Activated B cell treated with CpG ODN at 0.5 μM for 24 hours (primary cell): ENCODE measurements around the gene ARL6IP6. TPM values are rescaled to one million over a fixed set of nuclear protein-coding genes. Genes with fewer than 3 reads are reported as not detected.

Experiments used
- ATAC-seq: fragments of 200-7000 bp; cut with Tn5 transposase; one replicate; pipeline ENCODE4 v1.10.0; 2021; ENCODE audit warnings: low read depth, mild to moderate bottlenecking, moderate library complexity
- CTCF ChIA-PET: fragments of 350-600 bp; sonication (Branson Sonifier 250); formaldehyde crosslinking; loops from one replicate; lab custom pipeline; 2021; ENCODE audit warnings: antibody characterized with exemption; lab: Charles Lee
- POLR2A ChIA-PET: fragments of 350-600 bp; sonication (Branson Sonifier 250); formaldehyde crosslinking; loops from one replicate; lab custom pipeline; 2021; ENCODE audit warnings: antibody characterized with exemption; lab: Charles Lee
- DNase-seq: peaks from one replicate; pipeline ENCODE4 v3.0.0; 2022
- H3K27ac Mint-ChIP-seq: one replicate; pipeline ENCODE4 v1.8.0; 2020; ENCODE audit warnings: mixed read lengths
- H3K27me3 Mint-ChIP-seq: one replicate; pipeline ENCODE4 v1.8.0; 2021; ENCODE audit warnings: mixed read lengths
- H3K36me3 Mint-ChIP-seq: one replicate; pipeline ENCODE4 v1.8.0; 2021; ENCODE audit warnings: low read depth, mixed read lengths
- H3K4me1 Mint-ChIP-seq: one replicate; pipeline ENCODE4 v1.8.0; 2021; ENCODE audit warnings: mixed read lengths
- H3K4me3 Mint-ChIP-seq: one replicate; pipeline ENCODE4 v1.8.0; 2020; ENCODE audit warnings: mild to moderate bottlenecking, mixed read lengths
- H3K9me3 Mint-ChIP-seq: one replicate; pipeline ENCODE4 v1.8.0; 2020; ENCODE audit warnings: mixed read lengths
- intact Hi-C: fragments of 100-400 bp; cut with micrococcal nuclease; formaldehyde crosslinking; loops from one replicate; pipeline ENCODE4 v1.15.1; 2024
- total RNA-seq: library from RNA; stranded (reverse); gene quantifications from 2 replicates; pipeline ENCODE4 v1.2.3, GENCODE V29; 2022
- TF ChIP-seq, protein P1 (sequence below): fragments of 200-600 bp; IDR thresholded peaks from one replicate; pipeline ENCODE4 v1.8.0; 2022; ENCODE audit warnings: antibody characterized with exemption, mild to moderate bottlenecking

Gene ARL6IP6
- total RNA-seq, 1 donor from 2014 or later = 13.4 TPM

DNA sequence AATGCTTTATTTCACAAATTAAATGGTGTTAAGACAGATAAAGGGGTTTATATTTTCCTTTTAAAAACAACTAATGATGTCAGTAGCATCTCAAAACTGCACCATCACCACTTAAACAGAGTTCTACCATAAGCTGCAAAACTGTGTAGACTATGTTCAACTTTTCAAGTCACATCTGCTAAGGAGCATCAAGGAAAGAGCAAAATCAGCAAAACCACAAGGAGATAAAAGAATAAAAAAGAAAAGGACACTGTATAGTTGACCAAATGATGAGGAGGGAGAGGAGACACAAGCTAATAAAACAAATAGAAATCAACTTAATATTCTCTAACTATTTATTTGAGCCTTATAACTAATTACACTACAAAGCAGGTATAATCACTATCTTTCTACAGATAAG is 35.0 kb upstream of the ARL6IP6 start:
- Mint-ChIP-seq H3K27me3 (no peaks in the 10 kb centered on the region), H3K9me3 (no peaks in the 10 kb centered on the region), H3K36me3 (peaks cover 72% of the 10 kb centered on the region), H3K4me3 (no peak overlapping the region), H3K4me1 (no peaks in the 10 kb centered on the region), H3K27ac (no peak overlapping the region)
- intact Hi-C loops = no loop called here
- ChIA-PET CTCF (no interaction called here), POLR2A (no interaction called here)
- TF ChIP-seq, protein P1, sequence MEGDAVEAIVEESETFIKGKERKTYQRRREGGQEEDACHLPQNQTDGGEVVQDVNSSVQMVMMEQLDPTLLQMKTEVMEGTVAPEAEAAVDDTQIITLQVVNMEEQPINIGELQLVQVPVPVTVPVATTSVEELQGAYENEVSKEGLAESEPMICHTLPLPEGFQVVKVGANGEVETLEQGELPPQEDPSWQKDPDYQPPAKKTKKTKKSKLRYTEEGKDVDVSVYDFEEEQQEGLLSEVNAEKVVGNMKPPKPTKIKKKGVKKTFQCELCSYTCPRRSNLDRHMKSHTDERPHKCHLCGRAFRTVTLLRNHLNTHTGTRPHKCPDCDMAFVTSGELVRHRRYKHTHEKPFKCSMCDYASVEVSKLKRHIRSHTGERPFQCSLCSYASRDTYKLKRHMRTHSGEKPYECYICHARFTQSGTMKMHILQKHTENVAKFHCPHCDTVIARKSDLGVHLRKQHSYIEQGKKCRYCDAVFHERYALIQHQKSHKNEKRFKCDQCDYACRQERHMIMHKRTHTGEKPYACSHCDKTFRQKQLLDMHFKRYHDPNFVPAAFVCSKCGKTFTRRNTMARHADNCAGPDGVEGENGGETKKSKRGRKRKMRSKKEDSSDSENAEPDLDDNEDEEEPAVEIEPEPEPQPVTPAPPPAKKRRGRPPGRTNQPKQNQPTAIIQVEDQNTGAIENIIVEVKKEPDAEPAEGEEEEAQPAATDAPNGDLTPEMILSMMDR = no peak
- DNase-seq (no peak), ATAC-seq (no peak)

- Mint-ChIP-seq H3K4me1 (no peaks in the 10 kb centered on the region), H3K4me3 (no peak overlapping the region), H3K27ac (no peak overlapping the region), H3K36me3 (peaks cover 59% of the 10 kb centered on the region), H3K9me3 (no peaks in the 10 kb centered on the region), H3K27me3 (no peaks in the 10 kb centered on the region)
- CTCF ChIA-PET = no interaction called here
- TF ChIP-seq, protein P1 = no peak
- intact Hi-C loops = no loop called here
- ATAC-seq (no peak), DNase-seq (no peak)
- POLR2A ChIA-PET = no interaction called here
Measured at GRCh38 chr2:152686321-152686720, 32.1 kb upstream of the ARL6IP6 start.

GRCh38 chr2:152693033-152693432 is 25.4 kb upstream of the ARL6IP6 start:
- Mint-ChIP-seq H3K9me3 (no peaks in the 10 kb centered on the region), H3K27ac (no peak overlapping the region), H3K27me3 (no peaks in the 10 kb centered on the region), H3K36me3 (peaks cover 39% of the 10 kb centered on the region), H3K4me1 (peaks cover 32% of the 10 kb centered on the region), H3K4me3 (no peak overlapping the region)
- CTCF ChIA-PET = no interaction called here
- DNase-seq = no peak
- POLR2A ChIA-PET = no interaction called here
- ATAC-seq = no peak
- TF ChIP-seq, protein P1 = no peak
- intact Hi-C loops = loop anchor here (5.0 kb wide), 1 partner anchor 36 kb away; no protein-coding TSS in a partner anchor

DNA sequence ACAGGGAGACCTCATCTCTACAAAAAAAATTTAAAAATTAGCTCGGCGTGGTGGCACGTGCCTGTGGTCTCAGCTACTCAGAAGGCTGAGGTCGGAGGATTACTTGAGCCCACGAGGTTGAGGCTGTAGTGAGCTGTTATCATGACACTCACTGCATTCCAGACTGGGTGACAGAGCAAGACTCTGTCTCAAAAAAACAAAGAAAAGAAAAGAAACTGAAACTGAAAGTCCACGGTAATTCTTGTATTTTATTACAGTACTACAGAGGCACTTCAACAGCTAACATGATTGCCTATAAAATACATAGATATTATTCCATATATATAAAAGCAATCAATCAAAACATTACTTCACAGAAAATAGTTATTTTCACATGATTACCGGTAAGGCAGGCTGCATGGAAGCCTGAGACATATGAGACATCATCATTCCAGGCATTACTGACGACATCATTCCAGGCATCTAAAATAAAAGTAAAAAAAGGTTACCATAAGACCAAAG is 24.2 kb upstream of the ARL6IP6 start:
- CTCF ChIA-PET = no interaction called here
- TF ChIP-seq, protein P1 = no peak
- peak overlapping the region; percentile 65 for H3K27ac Mint-ChIP-seq
- intact Hi-C loops = loop anchor here (5.0 kb wide), 1 partner anchor 37 kb away; no protein-coding TSS in a partner anchor
- DNase-seq = no peak
- no peaks in the 10 kb centered on the region for H3K9me3 Mint-ChIP-seq
- H3K27me3 Mint-ChIP-seq = no peaks in the 10 kb centered on the region
- H3K4me1 Mint-ChIP-seq = peaks cover 34% of the 10 kb centered on the region
- H3K36me3 Mint-ChIP-seq = peaks cover 33% of the 10 kb centered on the region
- POLR2A ChIA-PET = no interaction called here
- ATAC-seq = peak; percentile 34
- peak overlapping the region; percentile 55 for H3K4me3 Mint-ChIP-seq

DNA sequence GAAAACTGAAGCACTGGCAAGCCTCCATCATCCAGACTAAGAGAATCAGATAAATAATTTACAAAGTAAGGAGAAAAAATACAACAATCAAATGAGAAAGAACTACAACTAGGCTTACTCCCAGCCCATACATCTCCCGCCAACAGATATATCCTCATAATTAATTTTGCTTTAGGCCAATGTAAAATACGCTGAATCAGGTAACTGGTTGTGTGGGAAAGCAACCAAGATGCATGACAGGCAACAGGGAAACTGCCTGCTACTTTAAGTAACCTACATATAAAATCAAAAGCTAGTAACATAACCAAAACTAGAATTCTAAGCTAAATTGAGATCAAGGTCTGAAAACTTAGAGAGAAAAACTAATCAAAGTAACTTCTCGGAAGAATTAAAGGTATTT is 22.7 kb upstream of the ARL6IP6 start:
- intact Hi-C loops = loop anchor here (2.0 kb wide), 1 partner anchor 15 kb away; no protein-coding TSS in a partner anchor
- Mint-ChIP-seq H3K27ac (no peak overlapping the region), H3K9me3 (no peaks in the 10 kb centered on the region), H3K27me3 (no peaks in the 10 kb centered on the region), H3K4me3 (no peak overlapping the region), H3K36me3 (peaks cover 36% of the 10 kb centered on the region), H3K4me1 (peaks cover 36% of the 10 kb centered on the region)
- CTCF ChIA-PET = no interaction called here
- DNase-seq (no peak), ATAC-seq (no peak)
- TF ChIP-seq, protein P1 = no peak
- POLR2A ChIA-PET = no interaction called here
